Measurements from ENCODE around the gene PNPLA5. TPM values are rescaled to one million over a fixed set of nuclear protein-coding genes. Genes with fewer than 3 reads are reported as not detected.

The PNPLA5 gene
- total and polyA plus RNA-seq, 2 of the 13 experiments (the other 11 are each of a cell fraction or from before 2014, with no cell fraction given): not detected

DNA sequence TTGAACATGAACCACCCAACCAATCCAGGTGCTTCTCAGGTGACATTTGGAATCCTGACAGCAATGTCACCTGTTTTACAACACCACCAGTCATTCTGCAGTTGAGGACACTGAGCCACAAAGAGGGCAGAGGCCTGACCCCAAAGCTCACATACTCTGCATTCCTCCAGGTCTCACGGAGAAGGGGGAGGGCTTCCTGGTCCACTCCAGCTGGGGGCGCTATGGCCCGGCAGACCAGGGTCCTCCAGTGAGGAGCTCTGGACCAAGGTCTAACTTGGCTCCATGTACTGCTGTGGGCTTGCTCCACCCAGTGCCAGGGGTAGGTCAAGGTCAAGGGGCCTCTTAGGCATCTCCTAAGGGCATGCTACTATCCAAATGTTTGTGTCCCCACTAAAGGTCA lies 30.3 kb upstream of the PNPLA5 start (continued):
- TF ChIP-seq, protein P1, sequence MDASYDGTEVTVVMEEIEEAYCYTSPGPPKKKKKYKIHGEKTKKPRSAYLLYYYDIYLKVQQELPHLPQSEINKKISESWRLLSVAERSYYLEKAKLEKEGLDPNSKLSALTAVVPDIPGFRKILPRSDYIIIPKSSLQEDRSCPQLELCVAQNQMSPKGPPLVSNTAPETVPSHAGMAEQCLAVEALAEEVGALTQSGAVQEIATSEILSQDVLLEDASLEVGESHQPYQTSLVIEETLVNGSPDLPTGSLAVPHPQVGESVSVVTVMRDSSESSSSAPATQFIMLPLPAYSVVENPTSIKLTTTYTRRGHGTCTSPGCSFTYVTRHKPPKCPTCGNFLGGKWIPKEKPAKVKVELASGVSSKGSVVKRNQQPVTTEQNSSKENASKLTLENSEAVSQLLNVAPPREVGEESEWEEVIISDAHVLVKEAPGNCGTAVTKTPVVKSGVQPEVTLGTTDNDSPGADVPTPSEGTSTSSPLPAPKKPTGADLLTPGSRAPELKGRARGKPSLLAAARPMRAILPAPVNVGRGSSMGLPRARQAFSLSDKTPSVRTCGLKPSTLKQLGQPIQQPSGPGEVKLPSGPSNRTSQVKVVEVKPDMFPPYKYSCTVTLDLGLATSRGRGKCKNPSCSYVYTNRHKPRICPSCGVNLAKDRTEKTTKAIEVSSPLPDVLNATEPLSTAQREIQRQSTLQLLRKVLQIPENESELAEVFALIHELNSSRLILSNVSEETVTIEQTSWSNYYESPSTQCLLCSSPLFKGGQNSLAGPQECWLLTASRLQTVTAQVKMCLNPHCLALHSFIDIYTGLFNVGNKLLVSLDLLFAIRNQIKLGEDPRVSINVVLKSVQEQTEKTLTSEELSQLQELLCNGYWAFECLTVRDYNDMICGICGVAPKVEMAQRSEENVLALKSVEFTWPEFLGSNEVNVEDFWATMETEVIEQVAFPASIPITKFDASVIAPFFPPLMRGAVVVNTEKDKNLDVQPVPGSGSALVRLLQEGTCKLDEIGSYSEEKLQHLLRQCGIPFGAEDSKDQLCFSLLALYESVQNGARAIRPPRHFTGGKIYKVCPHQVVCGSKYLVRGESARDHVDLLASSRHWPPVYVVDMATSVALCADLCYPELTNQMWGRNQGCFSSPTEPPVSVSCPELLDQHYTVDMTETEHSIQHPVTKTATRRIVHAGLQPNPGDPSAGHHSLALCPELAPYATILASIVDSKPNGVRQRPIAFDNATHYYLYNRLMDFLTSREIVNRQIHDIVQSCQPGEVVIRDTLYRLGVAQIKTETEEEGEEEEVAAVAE (CRISPR knock-in tag; IDR thresholded peaks at IDR 0.05; ENCODE audit: borderline replicate concordance): no peak
- no peak for TF ChIP-seq ZNF607 (CRISPR knock-in tag; IDR thresholded peaks at IDR 0.05; ENCODE audit: borderline replicate concordance)
- no peak for TF ChIP-seq ZNF646 (CRISPR knock-in tag; IDR thresholded peaks at IDR 0.05)
- TF ChIP-seq KLF9 (CRISPR knock-in tag; IDR thresholded peaks at IDR 0.05; ENCODE audit: low read depth): no peak
- no peak for TF ChIP-seq ZNF883 (CRISPR knock-in tag; IDR thresholded peaks at IDR 0.05; ENCODE audit: not compliant biosample characterization)
- no peak for TF ChIP-seq PCBP2 (optimal IDR thresholded peaks at IDR 0.05; ENCODE audit: low read depth, low read length, poor library complexity, severe bottlenecking)
- no peak for TF ChIP-seq KMT2A (CRISPR knock-in tag; IDR thresholded peaks at IDR 0.05)
- TF ChIP-seq KLF16 (CRISPR knock-in tag; IDR thresholded peaks at IDR 0.05): no peak
- no peak for TF ChIP-seq IKZF4 (CRISPR knock-in tag; IDR thresholded peaks at IDR 0.05; ENCODE audit: borderline replicate concordance, low read depth, not compliant biosample characterization)
- no peak for TF ChIP-seq ZNF749 (CRISPR knock-in tag; IDR thresholded peaks at IDR 0.05; ENCODE audit: borderline replicate concordance)
- no peak for TF ChIP-seq ZSCAN22 (CRISPR knock-in tag; IDR thresholded peaks at IDR 0.05)
- no peak for TF ChIP-seq PAX8 (CRISPR knock-in tag; IDR thresholded peaks at IDR 0.05; ENCODE audit: borderline replicate concordance)
- TF ChIP-seq, protein P2, sequence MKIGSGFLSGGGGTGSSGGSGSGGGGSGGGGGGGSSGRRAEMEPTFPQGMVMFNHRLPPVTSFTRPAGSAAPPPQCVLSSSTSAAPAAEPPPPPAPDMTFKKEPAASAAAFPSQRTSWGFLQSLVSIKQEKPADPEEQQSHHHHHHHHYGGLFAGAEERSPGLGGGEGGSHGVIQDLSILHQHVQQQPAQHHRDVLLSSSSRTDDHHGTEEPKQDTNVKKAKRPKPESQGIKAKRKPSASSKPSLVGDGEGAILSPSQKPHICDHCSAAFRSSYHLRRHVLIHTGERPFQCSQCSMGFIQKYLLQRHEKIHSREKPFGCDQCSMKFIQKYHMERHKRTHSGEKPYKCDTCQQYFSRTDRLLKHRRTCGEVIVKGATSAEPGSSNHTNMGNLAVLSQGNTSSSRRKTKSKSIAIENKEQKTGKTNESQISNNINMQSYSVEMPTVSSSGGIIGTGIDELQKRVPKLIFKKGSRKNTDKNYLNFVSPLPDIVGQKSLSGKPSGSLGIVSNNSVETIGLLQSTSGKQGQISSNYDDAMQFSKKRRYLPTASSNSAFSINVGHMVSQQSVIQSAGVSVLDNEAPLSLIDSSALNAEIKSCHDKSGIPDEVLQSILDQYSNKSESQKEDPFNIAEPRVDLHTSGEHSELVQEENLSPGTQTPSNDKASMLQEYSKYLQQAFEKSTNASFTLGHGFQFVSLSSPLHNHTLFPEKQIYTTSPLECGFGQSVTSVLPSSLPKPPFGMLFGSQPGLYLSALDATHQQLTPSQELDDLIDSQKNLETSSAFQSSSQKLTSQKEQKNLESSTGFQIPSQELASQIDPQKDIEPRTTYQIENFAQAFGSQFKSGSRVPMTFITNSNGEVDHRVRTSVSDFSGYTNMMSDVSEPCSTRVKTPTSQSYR (CRISPR knock-in tag; IDR thresholded peaks at IDR 0.05; ENCODE audit: borderline replicate concordance): 0 out of 2 replicates have a peak, but pooled peaks have one; percentile 21
- no peak for TF ChIP-seq SIN3A (IDR thresholded peaks at IDR 0.05; ENCODE audit: borderline replicate concordance, low read depth, low read length)
- peak; percentile 11; the same call in 1 of the 2 replicates for TF ChIP-seq IRF2 (CRISPR knock-in tag; IDR thresholded peaks at IDR 0.05)

All from HepG2 (cell line).